Measurements from ENCODE around the gene FALEC.

The FALEC gene

GRCh38 chr1:150487763-150488115, 27.8 kb upstream of the FALEC start:
- TF ChIP-seq, protein P1, sequence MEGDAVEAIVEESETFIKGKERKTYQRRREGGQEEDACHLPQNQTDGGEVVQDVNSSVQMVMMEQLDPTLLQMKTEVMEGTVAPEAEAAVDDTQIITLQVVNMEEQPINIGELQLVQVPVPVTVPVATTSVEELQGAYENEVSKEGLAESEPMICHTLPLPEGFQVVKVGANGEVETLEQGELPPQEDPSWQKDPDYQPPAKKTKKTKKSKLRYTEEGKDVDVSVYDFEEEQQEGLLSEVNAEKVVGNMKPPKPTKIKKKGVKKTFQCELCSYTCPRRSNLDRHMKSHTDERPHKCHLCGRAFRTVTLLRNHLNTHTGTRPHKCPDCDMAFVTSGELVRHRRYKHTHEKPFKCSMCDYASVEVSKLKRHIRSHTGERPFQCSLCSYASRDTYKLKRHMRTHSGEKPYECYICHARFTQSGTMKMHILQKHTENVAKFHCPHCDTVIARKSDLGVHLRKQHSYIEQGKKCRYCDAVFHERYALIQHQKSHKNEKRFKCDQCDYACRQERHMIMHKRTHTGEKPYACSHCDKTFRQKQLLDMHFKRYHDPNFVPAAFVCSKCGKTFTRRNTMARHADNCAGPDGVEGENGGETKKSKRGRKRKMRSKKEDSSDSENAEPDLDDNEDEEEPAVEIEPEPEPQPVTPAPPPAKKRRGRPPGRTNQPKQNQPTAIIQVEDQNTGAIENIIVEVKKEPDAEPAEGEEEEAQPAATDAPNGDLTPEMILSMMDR (IDR thresholded peaks at IDR 0.05) = no peak

DNA sequence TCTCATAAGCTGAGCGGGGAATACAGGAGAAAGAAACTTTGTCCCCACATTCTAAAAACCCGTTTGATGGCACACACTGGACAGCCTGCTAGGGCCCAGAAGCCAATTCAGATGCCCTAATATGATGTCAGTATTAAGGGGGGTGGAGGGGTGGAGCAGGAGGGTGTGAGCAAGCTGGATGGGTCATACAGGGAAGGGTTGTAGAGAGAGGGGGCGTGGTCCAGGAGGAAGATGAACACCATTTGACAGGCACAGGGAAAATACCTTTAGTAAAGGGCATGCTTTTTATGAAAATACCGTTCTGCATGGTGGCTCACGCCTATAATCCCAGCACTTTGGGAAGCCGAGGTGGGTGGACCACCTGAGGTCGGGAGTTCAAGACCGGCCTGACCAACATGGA, 22.4 kb upstream of the FALEC start:
- TF ChIP-seq, protein P1 (IDR thresholded peaks at IDR 0.05) = no peak

GRCh38 chr1:150498342-150498741, 17.2 kb upstream of the FALEC start:
- TF ChIP-seq, protein P1 (IDR thresholded peaks at IDR 0.05) = no peak

GRCh38 chr1:150505431-150505830, 10.1 kb upstream of the FALEC start:
- TF ChIP-seq, protein P1 (IDR thresholded peaks at IDR 0.05) = no peak

- TF ChIP-seq, protein P1 (IDR thresholded peaks at IDR 0.05) = no peak
Measured at GRCh38 chr1:150507912-150508864, 7.4 kb upstream of the FALEC start, which contains the start of gene ECM1. Gene ECM1 (plus strand): TSS chr1:150508109. CDS start chr1:150508210, 101 bp downstream.

GRCh38 chr1:150508982-150509381, 6.6 kb upstream of the FALEC start:
- TF ChIP-seq, protein P1 (IDR thresholded peaks at IDR 0.05) = no peak

DNA sequence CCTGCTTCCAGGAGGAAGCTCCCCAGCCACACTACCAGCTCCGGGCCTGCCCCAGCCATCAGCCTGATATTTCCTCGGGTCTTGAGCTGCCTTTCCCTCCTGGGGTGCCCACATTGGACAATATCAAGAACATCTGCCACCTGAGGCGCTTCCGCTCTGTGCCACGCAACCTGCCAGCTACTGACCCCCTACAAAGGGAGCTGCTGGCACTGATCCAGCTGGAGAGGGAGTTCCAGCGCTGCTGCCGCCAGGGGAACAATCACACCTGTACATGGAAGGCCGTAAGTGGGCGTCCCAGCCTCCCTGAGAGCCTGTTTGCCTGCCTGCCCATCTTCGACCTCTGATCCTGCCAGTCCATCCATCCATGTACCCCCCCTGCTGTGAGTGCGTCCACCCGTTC, 4.0 kb upstream of the FALEC start:
- TF ChIP-seq, protein P1 (IDR thresholded peaks at IDR 0.05) = no peak
